Mesothelial cell of epicardium (in vitro differentiated cells): ENCODE results near the gene KMT2D. TPM values are rescaled to one million over a fixed set of nuclear protein-coding genes. Genes with fewer than 3 reads are reported as not detected.

Source experiments
- DNase-seq, 2 experiments: peaks; one replicate each; pipeline ENCODE4 v3.0.0; 2021; ENCODE audit warnings: low spot score in 2 of 2; ENCODE audit not compliant: unreplicated experiment in 2 of 2
- H3K27ac Mint-ChIP-seq: 2 replicates; pipeline ENCODE4 v1.8.0; 2021; ENCODE audit warnings: mixed read lengths
- H3K27me3 Mint-ChIP-seq: 2 replicates; pipeline ENCODE4 v1.8.0; 2021; ENCODE audit warnings: low read depth, mixed read lengths
- H3K36me3 Mint-ChIP-seq: 2 replicates; pipeline ENCODE4 v1.8.0; 2021; ENCODE audit warnings: mixed read lengths
- H3K4me1 Mint-ChIP-seq: 2 replicates; pipeline ENCODE4 v1.8.0; 2021; ENCODE audit warnings: mixed read lengths
- H3K4me3 Mint-ChIP-seq: 2 replicates; pipeline ENCODE4 v1.8.0; 2021; ENCODE audit warnings: mild to moderate bottlenecking, moderate library complexity, mixed read lengths
- H3K9me3 Mint-ChIP-seq: 2 replicates; pipeline ENCODE4 v1.8.0; 2021; ENCODE audit warnings: mixed read lengths
- CTCF ChIP-seq: fragments of 200-600 bp; sonication (generic); IDR thresholded peaks from one replicate; pipeline ENCODE4 v1.5.0; 2021; ENCODE audit warnings: antibody characterized with exemption; ENCODE audit not compliant: unreplicated experiment
- total RNA-seq: library from RNA; stranded (reverse); gene quantifications from 3 replicates; pipeline ENCODE4 v1.2.1, GENCODE V29; 2021

The KMT2D gene
- total RNA-seq, 1 donor from 2014 or later = 136 TPM

- no peaks in the 10 kb centered on the region for H3K9me3 Mint-ChIP-seq
- H3K27ac Mint-ChIP-seq = no peak overlapping the region
- peak overlapping the region; percentile 13 for H3K4me3 Mint-ChIP-seq
- TF ChIP-seq CTCF = no peak
- peaks cover 34% of the 10 kb centered on the region for H3K4me1 Mint-ChIP-seq
- no peak for DNase-seq
- H3K27me3 Mint-ChIP-seq = peaks cover 92% of the 10 kb centered on the region
- H3K36me3 Mint-ChIP-seq = peaks cover 9% of the 10 kb centered on the region
Observed at GRCh38 chr12:49091056-49091835, 30.7 kb upstream of the KMT2D start.

- Mint-ChIP-seq H3K27me3 (peaks cover 86% of the 10 kb centered on the region), H3K27ac (no peak overlapping the region), H3K4me3 (peak overlapping the region; percentile 51), H3K9me3 (no peaks in the 10 kb centered on the region), H3K36me3 (peaks cover under 1% of the 10 kb centered on the region), H3K4me1 (peaks cover 33% of the 10 kb centered on the region)
- peak in 1 of 2 experiments; percentile 64 for DNase-seq
- peak; percentile 21 for TF ChIP-seq CTCF
Observed at GRCh38 chr12:49089821-49090773, 29.5 kb upstream of the KMT2D start.

GRCh38 chr12:49088932-49089330 lies 28.3 kb upstream of the KMT2D start:
- H3K4me1 Mint-ChIP-seq = peaks cover 29% of the 10 kb centered on the region

GRCh38 chr12:49088150-49088931 lies 27.7 kb upstream of the KMT2D start:
- Mint-ChIP-seq H3K4me3 (peak overlapping the region; percentile 53), H3K4me1 (peaks cover 24% of the 10 kb centered on the region), H3K9me3 (no peaks in the 10 kb centered on the region), H3K36me3 (no peaks in the 10 kb centered on the region), H3K27ac (peak overlapping the region; percentile 78), H3K27me3 (peaks cover 68% of the 10 kb centered on the region)
- peak; percentile 56 to 82 for DNase-seq
- TF ChIP-seq CTCF = peak; percentile 84

More at GRCh38 chr12:49088932-49089330, 28.3 kb upstream of the KMT2D start:
- DNase-seq = no peak
- no peak for TF ChIP-seq CTCF
- Mint-ChIP-seq H3K27me3 (peaks cover 74% of the 10 kb centered on the region), H3K9me3 (no peaks in the 10 kb centered on the region), H3K27ac (no peak overlapping the region), H3K36me3 (no peaks in the 10 kb centered on the region), H3K4me3 (peak overlapping the region; percentile 8)

- Mint-ChIP-seq H3K4me3 (no peak overlapping the region), H3K36me3 (no peaks in the 10 kb centered on the region), H3K9me3 (no peaks in the 10 kb centered on the region), H3K27ac (no peak overlapping the region), H3K4me1 (peaks cover 15% of the 10 kb centered on the region), H3K27me3 (peaks cover 53% of the 10 kb centered on the region)
- no peak for DNase-seq
- TF ChIP-seq CTCF = no peak
Observed at GRCh38 chr12:49086116-49086515, 25.5 kb upstream of the KMT2D start.
